Measurements from ENCODE around the gene TMEM63B.
"Not testable (repeated sequence)": the region's sequence is repeated elsewhere in the genome, so short reads cannot be mapped to it uniquely, and the experiment has no call there.

The TMEM63B gene

DNA sequence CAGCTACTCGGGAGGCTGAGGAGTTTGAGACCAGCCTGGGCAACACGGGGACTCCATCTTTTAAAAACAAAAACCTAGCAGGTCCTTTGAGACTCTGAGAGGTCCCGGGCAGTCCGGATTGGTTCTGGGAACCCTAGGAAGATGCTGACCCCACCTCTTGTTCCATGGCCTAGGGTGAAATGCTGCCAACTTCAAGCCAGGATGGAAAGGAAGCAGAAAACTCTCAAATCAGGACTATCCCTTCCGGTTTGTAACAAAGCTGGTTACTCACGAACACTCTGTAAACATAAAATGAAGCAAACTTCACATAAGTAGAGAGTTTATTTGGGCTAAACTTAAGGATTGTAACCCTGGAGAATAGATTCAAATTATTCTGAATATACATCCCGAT, 59.3 kb downstream of the TMEM63B start:
- no peaks in the 10 kb centered on the region for H3K27me3 ChIP-seq (ENCODE audit: control insufficient read depth in 2 of 2, insufficient read depth in 2 of 2, low read length in 2 of 2)
- no peaks in the 10 kb centered on the region for H3K9me3 ChIP-seq (ENCODE audit: control insufficient read depth in 2 of 2, low read length in 2 of 2)
- H3K9ac ChIP-seq (ENCODE audit: low read depth in 1 of 2, low read length in 2 of 2): no peak overlapping the region
- H3K36me3 ChIP-seq (ENCODE audit: control insufficient read depth in 2 of 2, insufficient read depth in 2 of 2, low read length in 2 of 2): no peaks in the 10 kb centered on the region
- H3K27ac ChIP-seq (ENCODE audit: low read depth in 2 of 2, low read length in 2 of 2): no peak overlapping the region
- H3K4me3 ChIP-seq (ENCODE audit: low read length in 2 of 2): no peak overlapping the region
- H3K4me1 ChIP-seq (ENCODE audit: control insufficient read depth in 2 of 2, insufficient read depth in 2 of 2, low read length in 2 of 2): no peaks in the 10 kb centered on the region

DNA sequence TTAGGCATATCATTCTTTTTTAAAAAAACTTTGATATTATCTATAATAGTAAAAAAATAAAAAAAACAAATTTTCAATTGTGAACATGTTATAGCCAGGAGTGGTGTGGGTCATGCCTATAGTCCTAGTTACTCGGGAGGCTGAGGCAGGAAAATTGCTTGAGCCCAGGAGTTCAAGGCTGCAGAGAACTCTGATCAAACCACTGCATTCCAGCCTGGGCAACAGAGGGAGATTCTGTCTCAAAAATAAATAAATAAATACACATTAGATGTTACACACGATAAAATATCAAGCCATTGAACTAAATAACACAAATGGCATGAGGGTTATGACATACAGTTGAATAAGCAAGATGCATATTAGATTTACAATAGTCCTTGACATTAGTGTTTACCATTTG, 61.5 kb downstream of the TMEM63B start:
- H3K4me1 ChIP-seq (ENCODE audit: control insufficient read depth in 2 of 2, insufficient read depth in 2 of 2, low read length in 2 of 2): peaks cover 0 to 3% of the 10 kb centered on the region in 2 donors

DNA sequence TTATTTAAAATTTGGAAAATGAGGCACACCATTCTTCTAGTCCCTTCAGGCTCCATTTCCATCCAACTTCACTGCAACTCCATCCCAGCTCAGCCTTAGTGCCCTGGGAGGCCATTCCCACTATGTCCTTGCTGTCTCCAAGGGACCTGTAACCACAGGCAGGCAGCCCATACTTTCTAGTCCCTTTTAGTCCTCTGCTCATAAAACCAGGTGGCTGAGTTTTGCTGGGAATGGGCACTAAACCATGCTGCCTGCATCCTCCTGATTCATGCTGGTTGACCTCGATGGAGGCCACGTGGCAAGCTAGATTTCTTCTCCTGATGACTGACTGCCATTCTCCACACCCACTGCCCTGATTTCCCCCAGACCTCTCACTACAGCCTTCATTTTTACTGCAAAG, 61.9 kb downstream of the TMEM63B start:
- no peak overlapping the region for H3K9ac ChIP-seq (ENCODE audit: low read depth in 1 of 2, low read length in 2 of 2)
- no peaks in the 10 kb centered on the region for H3K27me3 ChIP-seq (ENCODE audit: control insufficient read depth in 2 of 2, insufficient read depth in 2 of 2, low read length in 2 of 2)
- H3K4me1 ChIP-seq (ENCODE audit: control insufficient read depth in 2 of 2, insufficient read depth in 2 of 2, low read length in 2 of 2): peaks cover 0 to 3% of the 10 kb centered on the region in 2 donors
- H3K4me3 ChIP-seq (ENCODE audit: low read length in 2 of 2): no peak overlapping the region
- no peak overlapping the region for H3K27ac ChIP-seq (ENCODE audit: low read depth in 2 of 2, low read length in 2 of 2)
- no peaks in the 10 kb centered on the region for H3K36me3 ChIP-seq (ENCODE audit: control insufficient read depth in 2 of 2, insufficient read depth in 2 of 2, low read length in 2 of 2)
- H3K9me3 ChIP-seq (ENCODE audit: control insufficient read depth in 2 of 2, low read length in 2 of 2): no peaks in the 10 kb centered on the region

More for the DNA sequence above, 61.5 kb downstream of the TMEM63B start:
- Histone ChIP-seq H3K27ac (ENCODE audit: low read depth in 2 of 2, low read length in 2 of 2) (no peak overlapping the region), H3K4me3 (ENCODE audit: low read length in 2 of 2) (no peak overlapping the region), H3K9ac (ENCODE audit: low read depth in 1 of 2, low read length in 2 of 2) (no peak overlapping the region), H3K9me3 (ENCODE audit: control insufficient read depth in 2 of 2, low read length in 2 of 2) (no peaks in the 10 kb centered on the region), H3K36me3 (ENCODE audit: control insufficient read depth in 2 of 2, insufficient read depth in 2 of 2, low read length in 2 of 2) (no peaks in the 10 kb centered on the region), H3K27me3 (ENCODE audit: control insufficient read depth in 2 of 2, insufficient read depth in 2 of 2, low read length in 2 of 2) (no peaks in the 10 kb centered on the region)

DNA sequence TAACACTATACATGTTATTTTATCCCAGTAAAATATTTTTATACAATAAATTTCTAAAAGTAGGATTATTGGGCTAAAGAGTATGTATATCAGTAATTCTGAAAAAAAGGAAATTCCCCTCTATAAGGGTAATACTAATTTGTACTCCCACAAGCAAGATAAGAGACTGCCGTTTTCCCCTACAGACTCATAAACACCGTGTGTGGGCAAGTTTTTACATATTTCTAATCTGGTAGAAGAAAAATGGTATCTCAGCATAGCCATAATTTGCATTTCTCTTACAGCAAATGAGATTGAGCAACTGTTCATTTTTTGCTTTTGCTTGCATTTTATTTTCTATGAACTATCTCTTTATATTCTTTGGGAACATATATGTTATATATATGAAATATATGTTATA, 63.4 kb downstream of the TMEM63B start:
- Histone ChIP-seq H3K4me1 (ENCODE audit: control insufficient read depth in 2 of 2, insufficient read depth in 2 of 2, low read length in 2 of 2) (peaks cover 0 to 3% of the 10 kb centered on the region in 2 donors), H3K4me3 (ENCODE audit: low read length in 2 of 2) (no peak overlapping the region), H3K36me3 (ENCODE audit: control insufficient read depth in 2 of 2, insufficient read depth in 2 of 2, low read length in 2 of 2) (no peaks in the 10 kb centered on the region), H3K9me3 (ENCODE audit: control insufficient read depth in 2 of 2, low read length in 2 of 2) (no peaks in the 10 kb centered on the region), H3K27ac (ENCODE audit: low read depth in 2 of 2, low read length in 2 of 2) (no peak overlapping the region), H3K27me3 (ENCODE audit: control insufficient read depth in 2 of 2, insufficient read depth in 2 of 2, low read length in 2 of 2) (no peaks in the 10 kb centered on the region), H3K9ac (ENCODE audit: low read depth in 1 of 2, low read length in 2 of 2) (no peak overlapping the region)

DNA sequence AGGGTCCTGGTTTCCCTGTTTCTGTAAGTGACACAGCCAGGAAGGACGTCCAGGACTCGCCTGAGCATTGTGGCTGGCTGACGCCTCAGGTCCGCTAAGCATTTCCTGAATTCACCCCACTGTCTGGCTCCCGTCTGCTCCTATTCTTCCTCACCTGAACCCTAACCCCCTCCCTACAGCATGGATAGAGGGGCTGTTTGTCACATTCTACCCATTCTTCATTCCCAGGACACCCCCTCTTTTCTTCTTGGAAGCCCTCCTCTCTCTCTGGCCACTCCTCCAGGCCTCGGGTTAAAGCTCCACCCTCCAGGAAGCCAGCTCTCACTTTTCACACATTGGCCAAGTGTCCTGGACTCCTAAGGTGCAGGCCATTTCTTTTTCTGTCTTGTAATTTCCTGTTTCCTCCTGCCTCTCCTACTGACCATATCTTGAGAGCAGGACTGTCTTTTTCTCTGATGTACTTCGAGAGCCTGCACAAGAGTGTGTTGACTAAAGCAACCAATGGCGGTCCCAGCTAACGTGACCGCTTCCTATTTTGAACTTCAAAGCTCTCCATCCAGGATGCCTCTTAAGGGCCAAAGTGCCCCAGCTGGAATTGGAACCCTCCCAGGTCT, 65.2 kb downstream of the TMEM63B start:
- no peaks in the 10 kb centered on the region for H3K9me3 ChIP-seq (ENCODE audit: control insufficient read depth in 2 of 2, low read length in 2 of 2)
- H3K36me3 ChIP-seq (ENCODE audit: control insufficient read depth in 2 of 2, insufficient read depth in 2 of 2, low read length in 2 of 2): no peaks in the 10 kb centered on the region
- H3K4me3 ChIP-seq (ENCODE audit: low read length in 2 of 2): no peak overlapping the region
- H3K9ac ChIP-seq (ENCODE audit: low read depth in 1 of 2, low read length in 2 of 2): no peak overlapping the region
- peaks cover 0 to 3% of the 10 kb centered on the region in 2 donors for H3K4me1 ChIP-seq (ENCODE audit: control insufficient read depth in 2 of 2, insufficient read depth in 2 of 2, low read length in 2 of 2)
- H3K27ac ChIP-seq (ENCODE audit: low read depth in 2 of 2, low read length in 2 of 2): no peak overlapping the region
- H3K27me3 ChIP-seq (ENCODE audit: control insufficient read depth in 2 of 2, insufficient read depth in 2 of 2, low read length in 2 of 2): no peaks in the 10 kb centered on the region

DNA sequence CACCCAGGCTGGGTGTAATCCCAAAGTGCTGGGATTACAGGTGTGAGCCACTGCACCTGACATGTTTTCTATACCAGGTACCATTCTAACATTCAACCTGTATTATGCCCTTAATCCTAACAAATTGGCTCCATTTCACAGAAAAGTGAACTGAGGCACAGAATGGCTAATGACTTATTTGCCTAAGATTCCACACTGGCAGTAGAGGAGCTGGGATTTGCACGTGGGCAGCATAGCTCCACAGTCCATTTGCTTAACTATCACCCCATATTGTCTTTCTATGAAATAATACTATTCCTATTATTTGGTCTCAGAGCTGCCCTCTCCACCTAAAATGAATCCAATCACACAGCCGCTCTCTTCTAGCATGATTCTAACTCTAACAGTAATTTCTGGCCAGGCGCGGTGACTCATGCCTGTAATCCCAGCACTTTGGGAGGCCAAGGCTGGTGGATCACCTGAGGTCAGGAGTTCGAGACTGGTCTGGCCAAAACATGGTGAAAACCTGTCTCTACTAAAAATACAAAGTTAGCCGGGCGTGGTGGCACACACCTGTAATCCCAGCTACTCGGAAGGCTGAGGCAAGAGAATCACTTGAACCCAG, 66.1 kb downstream of the TMEM63B start:
- Histone ChIP-seq H3K27ac (ENCODE audit: low read depth in 2 of 2, low read length in 2 of 2) (no peak overlapping the region), H3K36me3 (ENCODE audit: control insufficient read depth in 2 of 2, insufficient read depth in 2 of 2, low read length in 2 of 2) (no peaks in the 10 kb centered on the region), H3K9ac (ENCODE audit: low read depth in 1 of 2, low read length in 2 of 2) (no peak overlapping the region)

DNA sequence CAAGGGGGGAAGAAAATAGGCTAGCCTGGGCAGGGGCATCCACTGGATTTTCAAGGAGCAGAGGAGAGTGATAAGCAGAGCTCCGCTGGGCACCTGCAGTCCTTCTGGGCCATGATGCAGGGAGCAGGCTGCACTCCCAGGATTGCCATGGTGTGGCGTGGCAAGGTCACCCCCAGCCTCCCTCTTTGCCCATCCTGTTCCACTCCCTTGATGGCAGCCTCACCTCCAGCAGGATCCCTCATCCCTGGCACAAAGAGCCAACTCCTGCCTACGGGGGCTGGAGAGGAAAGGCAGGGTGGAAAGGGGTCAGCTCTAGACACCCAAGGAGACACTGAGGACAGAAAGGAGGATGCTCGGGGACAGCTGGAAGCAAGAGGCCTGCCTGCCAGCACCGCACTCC, 67.0 kb downstream of the TMEM63B start:
- peaks cover 0 to 3% of the 10 kb centered on the region in 2 donors for H3K4me1 ChIP-seq (ENCODE audit: control insufficient read depth in 2 of 2, insufficient read depth in 2 of 2, low read length in 2 of 2)
- no peaks in the 10 kb centered on the region for H3K27me3 ChIP-seq (ENCODE audit: control insufficient read depth in 2 of 2, insufficient read depth in 2 of 2, low read length in 2 of 2)
- H3K27ac ChIP-seq (ENCODE audit: low read depth in 2 of 2, low read length in 2 of 2): no peak overlapping the region
- no peak overlapping the region for H3K4me3 ChIP-seq (ENCODE audit: low read length in 2 of 2)
- H3K9me3 ChIP-seq (ENCODE audit: control insufficient read depth in 2 of 2, low read length in 2 of 2): no peaks in the 10 kb centered on the region
- no peaks in the 10 kb centered on the region for H3K36me3 ChIP-seq (ENCODE audit: control insufficient read depth in 2 of 2, insufficient read depth in 2 of 2, low read length in 2 of 2)
- H3K9ac ChIP-seq (ENCODE audit: low read depth in 1 of 2, low read length in 2 of 2): no peak overlapping the region

More for the DNA sequence above, 66.1 kb downstream of the TMEM63B start:
- Histone ChIP-seq H3K4me3 (ENCODE audit: low read length in 2 of 2) (no peak overlapping the region), H3K4me1 (ENCODE audit: control insufficient read depth in 2 of 2, insufficient read depth in 2 of 2, low read length in 2 of 2) (peaks cover 0 to 3% of the 10 kb centered on the region in 2 donors), H3K9me3 (ENCODE audit: control insufficient read depth in 2 of 2, low read length in 2 of 2) (no peaks in the 10 kb centered on the region), H3K27me3 (ENCODE audit: control insufficient read depth in 2 of 2, insufficient read depth in 2 of 2, low read length in 2 of 2) (no peaks in the 10 kb centered on the region)

DNA sequence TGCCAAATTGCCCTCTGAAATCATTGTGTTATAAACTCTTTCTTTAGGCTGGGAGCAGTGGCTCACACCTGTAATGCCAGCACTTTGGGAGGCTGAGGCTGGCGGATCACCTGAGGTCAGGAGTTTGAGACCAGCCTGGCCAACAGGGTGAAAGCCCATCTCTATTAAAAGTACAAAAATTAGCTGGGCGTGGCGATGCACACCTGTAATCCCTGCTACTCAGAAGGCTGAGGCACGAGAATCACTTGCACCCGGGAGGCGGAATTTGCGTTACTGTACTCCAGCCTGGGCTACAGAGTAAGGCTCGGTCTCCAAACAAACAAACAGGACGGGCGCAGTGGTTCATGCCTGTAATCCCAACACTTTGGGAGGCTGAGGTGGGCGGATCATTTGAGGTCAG, 69.0 kb downstream of the TMEM63B start:
- H3K27ac ChIP-seq (ENCODE audit: low read depth in 2 of 2, low read length in 2 of 2); H3K4me3 ChIP-seq (ENCODE audit: low read length in 2 of 2); H3K9me3 ChIP-seq (ENCODE audit: control insufficient read depth in 2 of 2, low read length in 2 of 2); H3K36me3 ChIP-seq (ENCODE audit: control insufficient read depth in 2 of 2, insufficient read depth in 2 of 2, low read length in 2 of 2); H3K9ac ChIP-seq (ENCODE audit: low read depth in 1 of 2, low read length in 2 of 2); H3K27me3 ChIP-seq (ENCODE audit: control insufficient read depth in 2 of 2, insufficient read depth in 2 of 2, low read length in 2 of 2): not testable (repeated sequence)
- H3K4me1 ChIP-seq (ENCODE audit: control insufficient read depth in 2 of 2, insufficient read depth in 2 of 2, low read length in 2 of 2): peaks cover 0 to 12% of the 10 kb centered on the region in 2 donors

DNA sequence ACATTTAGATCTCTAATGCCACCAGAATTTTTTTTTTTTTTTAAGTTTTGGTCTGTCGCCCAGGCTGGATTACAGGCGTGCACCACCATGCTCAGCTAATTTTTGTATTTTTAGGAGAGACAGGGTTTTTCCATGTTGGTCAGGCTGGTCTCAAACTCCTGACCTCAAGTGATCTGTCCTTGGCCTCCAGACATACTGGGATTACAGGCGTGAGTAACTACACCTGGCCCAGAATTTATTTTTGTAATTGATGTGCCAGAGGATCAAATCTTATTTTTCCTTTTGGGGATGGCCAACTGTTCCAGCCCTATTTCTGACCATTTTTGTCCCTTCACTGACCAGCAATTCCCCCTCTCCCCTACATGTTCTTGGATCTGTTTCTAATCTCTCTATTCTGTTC, 71.3 kb downstream of the TMEM63B start:
- no peaks in the 10 kb centered on the region for H3K36me3 ChIP-seq (ENCODE audit: control insufficient read depth in 2 of 2, insufficient read depth in 2 of 2, low read length in 2 of 2)
- no peak overlapping the region for H3K4me3 ChIP-seq (ENCODE audit: low read length in 2 of 2)
- H3K4me1 ChIP-seq (ENCODE audit: control insufficient read depth in 2 of 2, insufficient read depth in 2 of 2, low read length in 2 of 2): peaks cover 0 to 20% of the 10 kb centered on the region in 2 donors
- H3K27ac ChIP-seq (ENCODE audit: low read depth in 2 of 2, low read length in 2 of 2): no peak overlapping the region
- H3K27me3 ChIP-seq (ENCODE audit: control insufficient read depth in 2 of 2, insufficient read depth in 2 of 2, low read length in 2 of 2): no peaks in the 10 kb centered on the region
- no peaks in the 10 kb centered on the region for H3K9me3 ChIP-seq (ENCODE audit: control insufficient read depth in 2 of 2, low read length in 2 of 2)
- H3K9ac ChIP-seq (ENCODE audit: low read depth in 1 of 2, low read length in 2 of 2): no peak overlapping the region

DNA sequence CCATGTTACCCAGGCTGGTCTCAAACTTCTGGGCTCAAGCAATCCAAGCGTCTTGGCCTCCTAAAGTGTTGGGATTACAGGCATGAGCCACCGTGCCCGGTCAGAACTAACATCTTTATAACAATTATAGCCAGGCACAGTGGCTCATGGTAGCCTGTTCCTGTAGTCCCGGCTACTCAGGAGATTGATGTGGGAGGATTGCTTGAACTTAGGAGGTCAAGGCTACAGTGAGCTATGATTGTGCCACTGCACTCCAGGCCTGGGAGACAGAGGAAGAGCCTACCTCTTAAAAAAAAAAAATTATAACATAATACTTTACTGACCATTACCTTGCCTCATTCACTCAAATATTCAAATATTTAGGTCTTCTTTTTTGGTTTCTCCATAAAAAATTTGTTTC, 72.5 kb downstream of the TMEM63B start:
- Histone ChIP-seq H3K9me3 (ENCODE audit: control insufficient read depth in 2 of 2, low read length in 2 of 2) (no peaks in the 10 kb centered on the region), H3K4me3 (ENCODE audit: low read length in 2 of 2) (no peak overlapping the region), H3K4me1 (ENCODE audit: control insufficient read depth in 2 of 2, insufficient read depth in 2 of 2, low read length in 2 of 2) (peaks cover 2 to 26% of the 10 kb centered on the region in 2 donors), H3K27ac (ENCODE audit: low read depth in 2 of 2, low read length in 2 of 2) (no peak overlapping the region), H3K9ac (ENCODE audit: low read depth in 1 of 2, low read length in 2 of 2) (no peak overlapping the region), H3K27me3 (ENCODE audit: control insufficient read depth in 2 of 2, insufficient read depth in 2 of 2, low read length in 2 of 2) (no peaks in the 10 kb centered on the region), H3K36me3 (ENCODE audit: control insufficient read depth in 2 of 2, insufficient read depth in 2 of 2, low read length in 2 of 2) (no peaks in the 10 kb centered on the region)
